Measurements from ENCODE around the gene BARHL1.
"Not testable (repeated sequence)": the region's sequence is repeated elsewhere in the genome, so short reads cannot be mapped to it uniquely, and the experiment has no call there.

BARHL1 gene

GRCh38 chr9:132556235-132556634 is 26.2 kb upstream of the BARHL1 start:
- H3K27ac ChIP-seq = no peak overlapping the region
- TF ChIP-seq CTCF (IDR thresholded peaks at IDR 0.05) (no peak), ZFX (IDR thresholded peaks at IDR 0.05; ENCODE audit: borderline replicate concordance) (no peak)

GRCh38 chr9:132556714-132557113 is 25.7 kb upstream of the BARHL1 start:
- TF ChIP-seq CTCF (IDR thresholded peaks at IDR 0.05) = no peak
- TF ChIP-seq ZFX (IDR thresholded peaks at IDR 0.05; ENCODE audit: borderline replicate concordance) = no peak
- H3K27ac ChIP-seq = no peak overlapping the region

GRCh38 chr9:132557159-132557558 is 25.2 kb upstream of the BARHL1 start:
- no peak overlapping the region for H3K27ac ChIP-seq
- no peak for TF ChIP-seq CTCF (IDR thresholded peaks at IDR 0.05)
- no peak for TF ChIP-seq ZFX (IDR thresholded peaks at IDR 0.05; ENCODE audit: borderline replicate concordance)

GRCh38 chr9:132559711-132560110 is 22.7 kb upstream of the BARHL1 start:
- TF ChIP-seq CTCF (IDR thresholded peaks at IDR 0.05) (no peak), ZFX (IDR thresholded peaks at IDR 0.05; ENCODE audit: borderline replicate concordance) (no peak)

GRCh38 chr9:132560616-132561202 is 21.7 kb upstream of the BARHL1 start:
- no peak for TF ChIP-seq CTCF (IDR thresholded peaks at IDR 0.05)

More at GRCh38 chr9:132559711-132560110, 22.7 kb upstream of the BARHL1 start:
- H3K27ac ChIP-seq = no peak overlapping the region

GRCh38 chr9:132562306-132562573 is 20.2 kb upstream of the BARHL1 start:
- no peak for TF ChIP-seq ZFX (IDR thresholded peaks at IDR 0.05; ENCODE audit: borderline replicate concordance)
- TF ChIP-seq CTCF (IDR thresholded peaks at IDR 0.05) = no peak
- no peak overlapping the region for H3K27ac ChIP-seq

More at GRCh38 chr9:132560616-132561202, 21.7 kb upstream of the BARHL1 start:
- H3K27ac ChIP-seq = no peak overlapping the region

GRCh38 chr9:132564526-132564925 is 17.9 kb upstream of the BARHL1 start:
- H3K27ac ChIP-seq = no peak overlapping the region
- TF ChIP-seq ZFX (IDR thresholded peaks at IDR 0.05; ENCODE audit: borderline replicate concordance) = no peak
- TF ChIP-seq CTCF (IDR thresholded peaks at IDR 0.05) = no peak

- H3K27ac ChIP-seq = not testable (repeated sequence)
Observed at GRCh38 chr9:132568787-132569186, 13.6 kb upstream of the BARHL1 start.
